IMR-90 (cell line): ENCODE measurements around the gene MSI2.

Experiments used
- CEBPB ChIP-seq: IDR thresholded peaks from 2 replicates; pipeline ENCODE4 v1.6.1; 2012; ENCODE audit warnings: low read depth, low read length, improper control_type of control experiment
- CHD1 ChIP-seq: IDR thresholded peaks from 2 replicates; pipeline ENCODE4 v1.6.1; 2012; ENCODE audit warnings: low read depth, low read length, improper control_type of control experiment
- FOS ChIP-seq: fragments of 150-350 bp; IDR thresholded peaks from 2 replicates; pipeline ENCODE4 v1.6.1; 2016; ENCODE audit warnings: low read depth, low read length
- MAFK ChIP-seq: IDR thresholded peaks from 2 replicates; pipeline ENCODE4 v1.6.1; 2012; ENCODE audit warnings: low read depth, low read length, improper control_type of control experiment
- MXI1 ChIP-seq: IDR thresholded peaks from 2 replicates; pipeline ENCODE4 v1.6.1; 2012; ENCODE audit warnings: low read depth, mild to moderate bottlenecking, low read length, moderate library complexity, borderline replicate concordance
- NFE2L2 ChIP-seq: fragments of 150-350 bp; IDR thresholded peaks from 2 replicates; pipeline ENCODE4 v1.6.1; 2016; ENCODE audit warnings: low read depth, mild to moderate bottlenecking, low read length
- POLR2A ChIP-seq: IDR thresholded peaks from 2 replicates; pipeline ENCODE4 v1.6.1; 2012; ENCODE audit warnings: mild to moderate bottlenecking, low read depth, low read length
- RAD21 ChIP-seq: IDR thresholded peaks from 2 replicates; pipeline ENCODE4 v1.6.1; 2012; ENCODE audit warnings: low read length, improper control_type of control experiment
- RCOR1 ChIP-seq: IDR thresholded peaks from 2 replicates; pipeline ENCODE4 v1.6.1; 2012; ENCODE audit warnings: mild to moderate bottlenecking, low read length, improper control_type of control experiment; ENCODE audit not compliant: insufficient replicate concordance
- RFX5 ChIP-seq: IDR thresholded peaks from 2 replicates; pipeline ENCODE4 v1.8.0; 2012; ENCODE audit warnings: low read depth, mild to moderate bottlenecking, low read length, moderate library complexity
- SMC3 ChIP-seq: fragments of 150-350 bp; IDR thresholded peaks from 2 replicates; pipeline ENCODE4 v1.6.1; 2016; ENCODE audit warnings: low read depth, mild to moderate bottlenecking, antibody characterized with exemption, low read length, moderate library complexity
- TF ChIP-seq, protein P1 (sequence below): conservative IDR thresholded peaks from 2 replicates; pipeline ENCODE4 v1.5.1; 2012; ENCODE audit warnings: mild to moderate bottlenecking, low read depth, low read length, improper control_type of control experiment
- TF ChIP-seq, protein P2 (sequence below): fragments of 150-350 bp; IDR thresholded peaks from 2 replicates; pipeline ENCODE4 v1.6.1; 2016; ENCODE audit warnings: low read depth, mild to moderate bottlenecking, low read length, moderate library complexity, borderline replicate concordance

DNA sequence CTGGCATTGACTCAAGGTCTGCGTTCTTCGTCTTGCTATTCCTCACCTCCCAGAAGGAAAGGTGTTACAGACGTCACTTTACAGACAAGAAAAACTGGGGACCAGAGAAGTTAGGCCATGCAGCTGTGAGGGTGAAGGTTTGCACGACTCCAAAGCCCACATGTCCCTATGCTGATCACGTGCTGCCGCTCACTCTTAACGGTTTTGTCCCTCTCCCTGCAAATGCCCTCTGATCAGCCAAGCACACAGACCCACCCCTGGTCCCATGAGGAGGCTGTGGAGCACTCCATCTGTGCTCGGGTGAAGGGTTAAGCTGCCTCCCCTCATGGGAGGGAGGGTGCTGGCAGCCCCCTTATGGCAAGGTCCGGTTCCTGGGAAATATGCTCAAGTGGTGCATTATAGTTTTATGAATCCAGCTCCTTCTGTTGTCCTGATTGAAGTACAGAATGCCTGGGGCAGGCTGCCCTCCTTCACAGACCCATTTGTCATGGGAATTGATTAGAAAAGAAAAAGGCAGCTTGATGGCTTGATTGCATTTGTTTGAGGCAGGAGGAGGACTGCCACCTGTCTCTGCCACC lies 470.0 kb downstream of the MSI2 start:
- TF ChIP-seq POLR2A (no peak), CEBPB (no peak), CHD1 (no peak), SMC3 (no peak), NFE2L2 (no peak), RAD21 (no peak), RFX5 (no peak), MAFK (no peak), FOS (no peak), RCOR1 (no peak), MXI1 (no peak)
- TF ChIP-seq, protein P1, sequence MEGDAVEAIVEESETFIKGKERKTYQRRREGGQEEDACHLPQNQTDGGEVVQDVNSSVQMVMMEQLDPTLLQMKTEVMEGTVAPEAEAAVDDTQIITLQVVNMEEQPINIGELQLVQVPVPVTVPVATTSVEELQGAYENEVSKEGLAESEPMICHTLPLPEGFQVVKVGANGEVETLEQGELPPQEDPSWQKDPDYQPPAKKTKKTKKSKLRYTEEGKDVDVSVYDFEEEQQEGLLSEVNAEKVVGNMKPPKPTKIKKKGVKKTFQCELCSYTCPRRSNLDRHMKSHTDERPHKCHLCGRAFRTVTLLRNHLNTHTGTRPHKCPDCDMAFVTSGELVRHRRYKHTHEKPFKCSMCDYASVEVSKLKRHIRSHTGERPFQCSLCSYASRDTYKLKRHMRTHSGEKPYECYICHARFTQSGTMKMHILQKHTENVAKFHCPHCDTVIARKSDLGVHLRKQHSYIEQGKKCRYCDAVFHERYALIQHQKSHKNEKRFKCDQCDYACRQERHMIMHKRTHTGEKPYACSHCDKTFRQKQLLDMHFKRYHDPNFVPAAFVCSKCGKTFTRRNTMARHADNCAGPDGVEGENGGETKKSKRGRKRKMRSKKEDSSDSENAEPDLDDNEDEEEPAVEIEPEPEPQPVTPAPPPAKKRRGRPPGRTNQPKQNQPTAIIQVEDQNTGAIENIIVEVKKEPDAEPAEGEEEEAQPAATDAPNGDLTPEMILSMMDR: no peak
- TF ChIP-seq, protein P2, sequence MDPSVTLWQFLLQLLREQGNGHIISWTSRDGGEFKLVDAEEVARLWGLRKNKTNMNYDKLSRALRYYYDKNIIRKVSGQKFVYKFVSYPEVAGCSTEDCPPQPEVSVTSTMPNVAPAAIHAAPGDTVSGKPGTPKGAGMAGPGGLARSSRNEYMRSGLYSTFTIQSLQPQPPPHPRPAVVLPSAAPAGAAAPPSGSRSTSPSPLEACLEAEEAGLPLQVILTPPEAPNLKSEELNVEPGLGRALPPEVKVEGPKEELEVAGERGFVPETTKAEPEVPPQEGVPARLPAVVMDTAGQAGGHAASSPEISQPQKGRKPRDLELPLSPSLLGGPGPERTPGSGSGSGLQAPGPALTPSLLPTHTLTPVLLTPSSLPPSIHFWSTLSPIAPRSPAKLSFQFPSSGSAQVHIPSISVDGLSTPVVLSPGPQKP: no peak
